PC-9 (cell line): ENCODE results near the gene GPATCH2L.

Experiments used
- EZH2 ChIP-seq: fragments of 200-600 bp; sonication (generic); IDR thresholded peaks from 2 replicates; pipeline ENCODE4 v1.8.0; 2017; ENCODE audit warnings: antibody characterized with exemption, low read depth
- TF ChIP-seq, protein P1 (sequence below): fragments of 200-600 bp; sonication (generic); conservative IDR thresholded peaks from 2 replicates; pipeline ENCODE4 v1.6.1; 2017; ENCODE audit warnings: mixed run types, antibody characterized with exemption, mild to moderate bottlenecking, moderate library complexity

GRCh38 chr14:76260749-76261148 lies 109.0 kb downstream of the GPATCH2L start:
- TF ChIP-seq, protein P1, sequence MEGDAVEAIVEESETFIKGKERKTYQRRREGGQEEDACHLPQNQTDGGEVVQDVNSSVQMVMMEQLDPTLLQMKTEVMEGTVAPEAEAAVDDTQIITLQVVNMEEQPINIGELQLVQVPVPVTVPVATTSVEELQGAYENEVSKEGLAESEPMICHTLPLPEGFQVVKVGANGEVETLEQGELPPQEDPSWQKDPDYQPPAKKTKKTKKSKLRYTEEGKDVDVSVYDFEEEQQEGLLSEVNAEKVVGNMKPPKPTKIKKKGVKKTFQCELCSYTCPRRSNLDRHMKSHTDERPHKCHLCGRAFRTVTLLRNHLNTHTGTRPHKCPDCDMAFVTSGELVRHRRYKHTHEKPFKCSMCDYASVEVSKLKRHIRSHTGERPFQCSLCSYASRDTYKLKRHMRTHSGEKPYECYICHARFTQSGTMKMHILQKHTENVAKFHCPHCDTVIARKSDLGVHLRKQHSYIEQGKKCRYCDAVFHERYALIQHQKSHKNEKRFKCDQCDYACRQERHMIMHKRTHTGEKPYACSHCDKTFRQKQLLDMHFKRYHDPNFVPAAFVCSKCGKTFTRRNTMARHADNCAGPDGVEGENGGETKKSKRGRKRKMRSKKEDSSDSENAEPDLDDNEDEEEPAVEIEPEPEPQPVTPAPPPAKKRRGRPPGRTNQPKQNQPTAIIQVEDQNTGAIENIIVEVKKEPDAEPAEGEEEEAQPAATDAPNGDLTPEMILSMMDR = no peak
- TF ChIP-seq EZH2 = no peak
